Inflammatory macrophage treated with lipopolysaccharide for 4 hours (primary cell): Measurements from ENCODE around the gene MXD1.

Experiments used
- DNase-seq: peaks from one replicate; pipeline ENCODE4 v3.0.0-alpha.2; 2020

The MXD1 gene

DNA sequence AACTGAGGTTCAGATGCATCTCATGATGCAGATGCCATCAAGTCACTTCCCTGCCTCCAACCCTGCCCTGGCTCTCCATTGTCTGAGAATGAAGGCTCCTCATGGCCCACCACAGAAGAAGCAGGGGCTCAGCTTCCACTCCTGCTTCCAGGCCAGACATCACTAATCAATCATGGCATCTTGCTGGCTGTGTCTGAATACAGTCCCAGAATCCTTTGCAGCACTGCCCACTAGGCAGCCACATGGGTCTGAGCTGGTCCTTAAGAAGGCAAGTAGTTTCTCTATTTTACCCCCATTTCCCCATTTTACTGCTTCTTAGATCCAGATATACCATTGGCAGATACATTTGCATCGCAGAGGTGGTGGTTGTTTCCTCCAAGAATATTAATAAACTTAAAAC lies 39.2 kb downstream of the MXD1 start:
- DNase-seq: peak; percentile 43

DNA sequence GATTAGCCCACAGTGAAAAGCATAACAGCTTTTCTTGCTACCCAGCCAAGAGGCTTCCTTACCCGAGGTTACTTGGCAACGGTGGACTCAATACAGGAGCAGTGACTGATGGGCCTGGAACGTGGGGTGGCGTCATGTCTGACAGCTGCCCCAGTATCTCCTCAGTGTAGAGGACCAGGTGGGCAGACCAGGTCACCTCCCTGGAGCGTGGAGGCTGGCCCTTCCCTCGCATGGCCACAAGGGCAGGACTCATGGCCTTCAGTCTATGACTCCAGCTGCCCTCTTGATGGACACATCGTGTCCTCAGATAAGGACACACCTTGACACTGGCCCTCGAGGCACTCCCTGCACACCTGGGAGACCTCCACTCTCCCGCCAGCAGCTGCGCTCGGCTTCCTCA lies 40.1 kb downstream of the MXD1 start:
- DNase-seq: no peak

DNA sequence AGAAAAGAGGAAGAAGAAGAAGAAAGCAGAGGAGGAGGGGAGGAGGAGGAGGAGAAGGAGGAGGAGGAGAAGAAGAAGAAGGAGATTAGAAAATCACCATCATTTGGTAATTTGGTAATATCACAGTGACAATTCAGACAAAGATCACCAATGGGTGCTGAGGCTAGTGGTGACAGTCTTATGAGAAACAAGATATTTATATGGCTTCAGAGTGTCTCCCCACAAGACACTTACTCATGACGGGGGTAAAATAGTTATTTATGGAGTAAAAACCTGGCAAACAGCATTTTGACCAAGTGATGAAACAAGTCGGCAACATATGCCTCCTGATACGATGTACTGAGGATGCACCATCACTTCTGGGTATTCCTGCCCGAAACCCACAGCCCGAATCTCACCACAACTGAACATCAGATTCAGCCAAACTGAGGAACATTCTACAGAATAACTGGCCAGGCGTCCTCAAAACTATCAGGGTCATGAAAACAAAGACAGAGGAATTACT lies 41.6 kb downstream of the MXD1 start:
- DNase-seq: peak; percentile 38

DNA sequence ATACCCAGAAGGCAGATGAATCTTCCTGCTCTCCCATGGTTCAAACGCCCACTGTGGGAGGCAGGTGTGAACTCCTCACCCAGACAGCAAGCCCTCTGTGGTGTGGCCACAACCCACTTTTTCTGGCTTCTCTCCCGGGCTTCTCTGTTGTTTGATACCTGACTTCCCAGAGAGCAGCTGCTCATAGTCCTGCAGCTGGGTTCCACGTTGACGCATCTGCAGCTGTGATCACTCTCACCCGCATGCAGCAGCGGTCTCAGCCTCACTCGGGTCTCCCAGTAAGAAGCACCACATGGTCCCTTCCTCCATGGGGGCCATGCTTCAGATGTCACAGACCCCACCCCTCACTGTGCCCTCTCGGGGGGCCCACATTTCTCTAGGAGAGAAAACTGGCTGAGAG lies 43.1 kb downstream of the MXD1 start:
- DNase-seq: no peak

DNA sequence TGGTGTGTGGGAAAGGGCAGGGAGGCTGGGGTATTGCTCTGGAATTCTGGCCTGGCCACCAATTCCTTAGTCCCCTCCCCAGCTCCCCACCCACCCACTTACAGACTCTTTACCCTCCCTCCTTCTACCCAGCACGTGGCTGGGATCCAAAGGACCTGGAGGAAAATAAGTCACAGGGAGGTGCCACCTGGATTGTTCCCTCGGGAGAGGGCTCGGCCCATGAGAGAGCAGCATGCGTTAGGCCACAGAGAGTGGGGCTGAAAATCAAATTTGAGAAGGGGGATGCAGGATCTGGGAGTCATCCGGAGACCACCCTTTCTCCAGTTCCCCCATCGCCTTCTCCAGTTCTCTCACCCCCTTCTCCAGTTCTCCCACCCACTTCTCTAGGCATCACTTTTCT lies 43.6 kb downstream of the MXD1 start:
- DNase-seq: no peak

DNA sequence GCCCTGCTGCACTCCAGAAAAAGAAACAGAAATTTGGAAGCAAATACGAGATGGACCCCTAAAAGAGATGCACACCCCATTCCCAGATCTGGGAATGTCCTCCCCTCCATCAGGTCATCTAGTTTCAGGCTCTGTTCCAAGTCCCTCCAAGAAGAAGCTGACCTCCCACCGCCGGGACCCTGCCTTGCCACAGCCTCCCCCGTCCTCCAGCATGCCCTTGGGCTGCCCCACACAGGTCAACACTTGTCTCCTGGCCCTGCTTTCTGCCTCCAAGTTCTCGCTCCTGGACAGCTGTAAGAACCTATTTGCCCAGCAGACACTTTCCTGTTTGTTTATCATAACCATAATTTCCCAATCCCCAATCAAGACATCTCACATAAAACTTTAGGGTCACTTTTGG lies 44.5 kb downstream of the MXD1 start:
- DNase-seq: no peak

DNA sequence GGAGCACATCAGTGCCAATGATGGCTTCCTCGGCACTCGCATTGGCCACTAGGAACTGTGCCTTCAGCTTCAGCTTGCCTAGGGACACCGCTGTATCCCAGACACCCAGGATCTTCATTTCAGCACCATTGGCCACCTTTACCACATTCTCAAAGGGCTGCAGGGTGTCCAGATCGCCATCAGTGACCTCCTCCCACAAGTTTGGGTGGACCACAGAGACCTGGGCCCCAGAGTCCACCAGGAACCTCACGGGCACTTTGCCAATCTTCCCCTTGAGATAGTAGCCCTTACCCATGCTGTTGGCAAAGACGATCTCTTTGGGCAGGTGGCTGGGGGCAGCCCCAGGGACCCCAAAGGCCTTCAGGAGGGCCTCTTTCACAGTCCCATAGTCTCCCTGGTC lies 45.9 kb downstream of the MXD1 start:
- DNase-seq: no peak

DNA sequence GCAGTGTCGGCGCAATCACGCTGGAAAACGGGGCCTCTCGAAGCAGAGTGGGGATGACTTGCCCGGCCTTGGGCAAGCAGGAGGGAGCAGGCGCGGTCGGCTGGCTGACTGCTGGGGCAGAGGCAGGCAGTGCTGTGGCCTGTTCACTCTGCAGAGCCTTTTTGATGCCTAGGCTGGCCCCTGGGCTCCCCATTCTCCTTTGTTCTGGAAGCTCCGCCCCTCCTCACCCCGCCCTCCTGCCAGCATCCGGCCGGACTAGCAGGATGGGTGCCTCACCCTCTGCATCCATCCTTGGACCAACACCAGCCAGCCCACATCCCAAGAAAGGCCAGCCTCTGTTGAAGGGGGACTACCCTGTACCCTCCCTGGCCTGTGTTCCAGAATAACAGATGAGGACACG lies 46.6 kb downstream of the MXD1 start, which contains the start of gene ASPRV1:
ASPRV1 (minus strand) TSS at position 136 of the 400 bp plus-strand sequence. CDS start 195 bp downstream, outside the sequence.
- no peak for DNase-seq

DNA sequence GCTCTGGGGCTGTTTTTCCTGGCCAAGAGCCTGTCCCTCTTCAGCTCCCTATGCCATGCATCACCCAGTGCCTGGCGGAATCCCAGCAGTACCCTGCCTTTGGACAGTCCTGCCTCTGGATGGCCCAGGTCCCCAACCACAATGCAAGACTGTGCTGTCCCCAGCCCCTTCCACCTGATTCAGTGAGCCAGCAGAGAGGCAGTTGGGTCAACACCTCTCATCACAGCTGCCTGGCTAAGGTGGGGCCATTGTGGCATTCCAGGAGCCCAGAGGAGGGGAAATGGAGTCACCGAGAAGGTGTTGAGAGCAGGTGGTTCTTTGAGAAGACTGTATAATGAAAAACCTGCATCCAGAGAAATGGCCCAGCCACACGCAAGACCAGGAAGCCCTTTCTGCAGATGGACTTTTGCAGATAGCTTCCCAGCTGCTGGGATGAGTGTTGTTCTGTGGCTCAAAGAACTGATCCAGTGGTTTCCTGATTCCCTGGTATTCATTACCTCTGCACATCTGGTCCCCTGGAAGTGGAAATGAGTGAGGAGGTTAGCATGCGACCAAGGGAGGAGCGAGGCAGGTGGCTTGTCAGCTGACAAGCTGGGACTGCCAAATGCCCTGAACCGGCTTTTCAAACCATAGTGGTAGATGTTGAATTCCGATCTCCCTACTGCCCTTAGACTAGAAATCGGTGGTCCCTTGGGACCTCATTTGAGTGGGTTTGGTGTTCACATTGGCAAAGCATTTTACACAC lies 48.2 kb downstream of the MXD1 start:
- no peak for DNase-seq

DNA sequence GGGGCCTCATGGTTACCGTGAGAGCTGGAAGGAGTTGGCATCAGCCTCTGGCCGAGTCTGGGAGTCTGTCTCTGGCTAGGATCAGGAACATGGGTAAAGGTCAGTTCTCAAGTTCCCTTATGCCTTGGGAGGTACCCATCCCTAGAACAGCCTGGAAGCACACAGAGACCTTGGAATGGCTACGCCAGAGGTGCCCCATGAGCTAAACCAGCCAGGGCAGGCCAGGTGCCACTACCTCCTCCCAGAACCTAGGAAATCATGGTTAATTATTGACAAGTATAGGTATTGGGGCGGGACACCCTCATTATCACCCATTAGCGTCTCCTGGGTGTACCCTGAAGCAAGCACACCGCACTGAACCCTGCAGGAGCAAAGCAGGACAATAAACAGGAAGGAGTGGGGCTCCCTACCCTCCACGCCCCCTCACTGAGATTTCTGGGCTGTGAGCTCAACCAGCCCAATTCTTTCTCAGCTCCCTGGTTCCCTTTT lies 49.5 kb downstream of the MXD1 start:
- peak; percentile 57 for DNase-seq

DNA sequence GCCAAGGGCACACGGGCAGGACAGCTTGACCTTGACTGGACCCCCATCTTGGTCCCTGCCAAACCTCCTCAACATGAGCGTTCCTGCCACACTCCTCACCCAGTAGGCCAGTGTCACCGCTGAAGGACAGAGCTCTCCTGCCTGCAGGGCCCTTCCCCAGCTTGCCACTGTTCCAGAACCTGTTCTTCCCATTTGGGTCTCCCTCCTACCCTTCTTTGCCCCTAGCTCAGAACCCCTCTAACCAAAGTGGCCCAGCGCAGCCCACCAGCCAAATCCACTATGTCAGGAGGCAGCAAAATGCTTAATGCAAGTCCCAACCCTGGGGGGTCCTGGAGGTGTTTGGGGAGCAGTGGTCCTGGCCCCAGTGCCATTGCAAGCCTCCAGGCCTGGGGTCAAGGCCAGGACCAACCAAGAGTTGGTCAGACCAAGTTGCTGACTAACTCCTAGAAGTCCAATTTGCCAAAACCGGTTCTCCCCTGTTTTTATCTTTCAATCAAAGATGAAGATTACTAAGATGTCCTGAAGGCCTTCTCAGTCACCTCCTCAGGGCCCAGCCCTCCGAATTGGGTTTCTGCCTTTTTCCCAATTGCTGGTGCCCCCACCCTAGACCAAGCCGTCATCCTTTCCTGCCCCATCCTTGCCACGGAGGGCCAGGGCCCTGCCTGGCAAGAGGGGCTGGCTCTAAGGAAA lies 51.0 kb downstream of the MXD1 start:
- no peak for DNase-seq

DNA sequence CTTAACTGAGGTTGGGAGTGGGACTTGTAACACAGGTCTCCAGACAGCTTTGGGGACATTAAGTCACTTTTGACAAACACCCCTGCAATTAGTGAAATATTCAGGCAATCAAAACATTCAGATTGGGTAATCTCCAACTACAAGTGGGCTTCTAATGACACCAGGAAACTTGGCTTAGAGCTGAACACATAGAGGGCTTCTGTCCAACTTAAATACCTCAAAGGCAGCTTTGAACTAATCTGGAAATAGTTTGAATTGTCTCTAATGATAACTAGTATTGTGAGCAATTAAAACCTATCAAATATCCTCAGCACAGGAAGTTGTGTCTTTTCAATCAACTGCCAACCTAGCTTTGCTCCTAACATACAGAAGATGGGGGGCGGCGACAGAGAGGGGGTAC lies 51.6 kb downstream of the MXD1 start:
- no peak for DNase-seq

DNA sequence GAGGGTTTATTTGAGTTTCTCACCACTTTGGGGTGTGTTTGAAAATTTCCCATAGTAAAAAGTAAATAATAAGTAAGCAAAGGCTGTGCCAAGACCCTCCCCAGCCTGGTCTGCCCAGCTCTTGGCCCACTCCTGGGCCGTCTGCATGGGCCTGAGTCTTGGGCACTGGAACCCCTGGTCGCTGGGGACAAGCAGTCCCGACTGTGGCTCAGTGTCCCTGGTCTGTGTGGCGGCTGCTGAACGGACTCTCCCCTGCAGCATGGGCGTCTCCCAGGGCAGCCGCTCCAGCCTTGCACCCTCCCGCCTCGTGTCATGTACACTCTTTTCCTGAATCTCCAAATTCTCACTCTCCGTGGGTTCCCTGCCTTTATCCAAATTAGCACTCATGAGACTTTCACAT lies 53.7 kb downstream of the MXD1 start:
- no peak for DNase-seq

DNA sequence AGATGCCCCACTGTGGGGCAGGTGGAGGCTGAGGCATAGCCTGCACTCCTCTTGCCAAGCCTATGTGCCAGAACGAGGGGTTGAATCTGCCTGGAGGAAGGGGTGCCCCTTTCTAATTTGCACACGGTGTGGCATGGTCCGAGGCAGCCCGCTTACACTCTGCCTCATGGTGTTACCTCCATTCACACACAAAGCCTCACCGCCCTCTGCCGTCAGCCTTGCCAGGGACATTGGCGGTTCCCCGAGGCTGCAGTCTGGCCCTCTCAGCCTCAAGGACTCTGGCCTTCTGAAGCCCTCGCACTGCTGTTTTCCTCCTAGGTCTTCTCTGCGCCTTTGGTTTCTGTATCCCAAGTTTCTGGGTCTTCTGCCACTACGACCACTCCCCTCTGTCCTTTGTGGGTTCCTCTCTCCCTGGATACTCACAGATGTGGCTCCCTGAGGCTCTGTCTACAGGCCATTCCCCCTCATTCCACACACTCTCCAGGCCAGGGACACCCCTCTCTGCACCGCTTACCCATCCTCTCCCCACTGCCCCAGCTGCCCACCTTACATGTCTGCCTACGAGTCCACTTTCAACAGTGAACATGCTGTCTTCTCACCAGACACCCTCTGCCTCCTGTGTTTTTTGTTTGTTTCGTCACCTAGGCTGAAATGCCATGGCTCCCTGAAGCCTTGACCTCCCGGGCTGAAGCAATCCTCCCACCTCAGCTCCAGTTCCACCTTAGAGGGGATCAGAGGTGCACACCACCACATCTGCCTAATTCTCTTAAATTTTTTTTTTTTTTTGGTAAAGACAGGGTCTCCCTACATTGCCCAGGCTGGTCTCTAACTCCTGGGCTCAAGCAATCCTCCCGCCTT lies 54.4 kb downstream of the MXD1 start:
- no peak for DNase-seq

DNA sequence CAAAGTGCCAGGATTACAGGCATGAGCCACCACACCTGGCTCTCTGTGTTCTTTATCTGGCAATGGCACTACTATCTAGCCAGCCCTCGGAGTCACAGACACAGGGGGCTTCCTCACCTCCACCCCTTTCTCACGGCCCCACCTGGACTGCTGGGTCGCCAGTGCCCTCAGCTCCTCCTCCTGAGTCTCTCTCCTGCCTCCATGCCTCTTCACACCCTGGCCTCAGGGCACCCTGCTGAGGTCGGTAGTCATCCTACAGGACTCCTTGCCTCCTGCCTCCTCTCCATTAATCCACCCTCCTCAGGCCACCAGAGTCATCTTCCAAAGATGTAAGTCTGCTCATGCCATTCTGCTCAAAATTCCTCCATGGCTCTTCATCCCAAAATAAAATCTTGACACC lies 55.1 kb downstream of the MXD1 start:
- no peak for DNase-seq

DNA sequence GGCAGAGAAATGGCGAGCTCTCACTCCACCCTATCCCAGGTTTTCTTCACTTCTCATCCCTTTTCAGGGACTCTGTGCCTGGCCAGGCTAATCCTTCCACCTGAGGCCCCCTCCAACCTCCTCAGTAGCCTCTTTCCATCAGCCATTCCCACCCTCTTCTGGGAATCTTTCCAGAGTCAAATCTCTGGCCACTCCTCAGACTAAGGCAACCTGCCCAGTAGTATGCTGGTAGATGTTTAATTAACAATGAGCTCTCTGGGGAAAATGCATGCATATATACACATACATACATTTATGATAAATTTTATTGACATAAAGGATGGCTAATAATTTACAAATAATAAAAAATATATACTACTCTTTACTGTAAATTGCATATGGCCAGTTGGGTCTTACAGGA lies 57.9 kb downstream of the MXD1 start:
- DNase-seq: no peak

DNA sequence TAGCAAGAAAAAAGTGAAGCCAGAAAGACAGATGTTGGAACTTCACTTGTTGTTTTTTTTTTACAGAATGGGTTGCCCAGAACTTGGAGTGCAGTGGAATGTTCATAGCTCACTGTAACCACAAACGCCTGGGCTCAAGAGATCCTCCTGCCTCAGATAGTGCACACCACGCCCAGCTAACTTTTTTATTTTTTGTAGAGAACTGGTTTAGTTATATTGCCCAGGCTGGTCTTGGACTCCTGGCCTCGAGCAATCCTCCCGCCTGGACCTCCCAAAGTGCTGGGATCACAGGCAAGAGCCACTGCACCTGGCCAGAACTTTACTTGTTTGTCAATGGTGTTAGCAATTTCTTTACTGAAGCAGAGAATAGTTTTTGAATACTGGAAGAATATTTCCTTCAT lies 58.4 kb downstream of the MXD1 start:
- DNase-seq: no peak

DNA sequence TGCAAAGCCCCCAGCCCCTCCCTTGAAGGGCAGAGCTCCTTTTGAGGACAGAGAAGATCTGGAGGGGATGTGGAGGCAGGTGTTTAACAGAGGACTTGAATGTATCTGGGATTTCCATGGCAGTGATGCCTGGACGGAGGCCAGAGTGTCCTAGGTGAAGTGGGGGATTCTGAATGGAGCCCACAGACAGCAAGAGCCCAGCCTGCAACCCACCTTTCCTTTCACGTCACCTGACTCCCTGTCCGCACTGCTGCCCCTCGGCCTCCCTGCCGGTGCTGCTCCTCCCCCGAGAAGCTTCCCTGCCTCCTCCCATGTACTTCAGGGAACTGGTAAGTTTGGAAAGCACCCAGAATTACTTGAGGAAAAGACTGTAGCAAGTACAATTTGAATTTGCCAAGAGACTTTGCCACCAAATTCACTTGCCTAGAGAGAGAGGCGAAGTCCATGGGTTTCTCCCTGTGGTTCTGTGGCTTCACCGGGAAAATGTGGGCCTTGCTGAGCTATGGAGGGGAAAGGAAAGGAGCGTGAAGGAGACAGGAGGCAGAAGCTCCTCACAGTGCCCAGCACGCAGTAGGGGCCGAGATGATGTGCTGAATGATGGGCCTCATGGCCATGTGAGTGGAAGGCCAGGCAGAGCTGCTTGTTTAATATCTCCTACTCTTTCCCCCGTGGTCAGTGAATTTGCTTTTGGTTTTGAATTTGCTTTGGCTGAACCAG lies 60.4 kb downstream of the MXD1 start:
- DNase-seq: peak; percentile 40

DNA sequence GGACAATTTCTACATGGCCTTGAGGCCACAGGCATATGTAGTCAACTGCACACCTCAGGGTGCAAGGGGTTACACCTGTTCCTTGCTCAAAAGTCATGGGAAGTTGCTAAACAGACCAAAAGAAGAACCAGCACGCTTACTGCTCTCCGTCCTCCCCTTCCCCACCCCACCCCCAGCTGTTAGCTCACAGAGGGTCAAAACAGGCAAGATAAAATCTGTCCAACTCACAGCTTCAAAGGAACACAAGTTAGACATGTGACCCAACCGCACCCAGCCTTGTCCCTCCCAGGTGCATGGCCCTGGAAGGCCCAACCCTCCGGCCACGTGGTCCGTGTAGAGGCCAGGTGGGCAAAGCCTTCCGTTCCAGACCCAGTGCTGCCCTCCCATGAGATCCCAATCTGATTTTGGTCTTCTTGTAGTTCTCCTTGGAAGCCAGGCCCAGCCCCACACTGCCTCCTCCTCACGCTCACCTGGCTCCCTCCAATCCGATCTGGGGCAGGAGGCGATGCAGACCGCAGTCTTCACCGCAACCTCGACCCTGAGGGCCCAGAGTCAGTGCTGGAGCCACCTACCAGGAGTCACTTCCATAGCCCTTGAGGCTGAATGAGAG lies 61.0 kb downstream of the MXD1 start:
- DNase-seq: no peak

DNA sequence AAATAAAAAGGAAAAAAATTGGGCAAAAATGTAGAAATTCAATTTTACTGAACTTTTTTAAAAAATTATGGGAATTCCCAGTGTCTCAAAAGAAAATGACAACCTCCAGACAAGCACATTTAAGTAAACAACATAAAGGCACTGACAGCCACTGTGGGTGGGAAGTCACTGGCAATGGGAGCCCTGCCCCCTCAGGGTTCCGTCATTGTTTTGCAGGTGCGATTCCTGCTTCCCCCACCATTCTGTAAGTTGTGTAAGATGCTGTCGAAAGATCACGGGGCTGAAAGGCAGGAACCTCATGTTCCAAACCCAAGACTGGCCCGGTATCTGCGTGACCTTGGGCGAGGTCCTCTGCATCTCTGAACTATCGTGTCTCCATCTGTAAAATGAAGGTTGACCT lies 62.3 kb downstream of the MXD1 start:
- no peak for DNase-seq

DNA sequence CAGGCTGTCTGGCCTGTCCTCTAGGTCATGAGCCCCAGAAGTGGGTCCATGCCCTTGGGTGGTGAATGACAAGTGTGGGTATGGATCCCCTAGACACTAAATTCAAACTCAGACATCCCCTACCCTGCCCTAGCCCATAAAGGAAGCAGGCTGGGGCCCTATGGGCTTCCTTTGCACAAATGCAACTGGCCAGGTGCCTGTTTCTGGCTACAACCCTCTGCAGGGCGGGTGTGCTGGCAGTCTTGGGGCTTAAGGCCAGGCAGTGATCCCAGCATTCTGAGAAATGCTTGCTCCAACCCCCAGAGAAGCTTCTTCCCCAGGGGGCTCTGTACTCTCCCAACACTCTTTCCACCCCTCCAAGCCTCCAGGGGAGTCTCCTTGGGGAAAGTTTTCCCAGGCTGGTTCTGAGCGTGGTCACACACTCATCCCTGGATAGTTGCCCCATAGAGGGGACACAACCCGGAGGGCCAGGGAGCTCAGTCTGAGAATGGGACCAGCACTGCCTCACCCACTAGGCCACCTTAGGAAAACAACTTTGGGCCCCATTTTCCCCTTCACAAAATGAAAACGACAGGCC lies 63.1 kb downstream of the MXD1 start:
- no peak for DNase-seq
